HCEC 1CT (cell line): Measurements from ENCODE around the gene ARL15.
A peak's percentile ranks its signal among the peaks of the same experiment; 100 is the strongest.
"Not testable (repeated sequence)": the region's sequence is repeated elsewhere in the genome, so short reads cannot be mapped to it uniquely, and the experiment has no call there.

Experiments
- DNase-seq: peaks from one replicate; pipeline ENCODE4 v3.0.0-alpha.2; 2017

The ARL15 gene

GRCh38 chr5:54310433-54311175 lies at the start of gene ARL15:
TSS of gene ARL15 (minus strand) at chr5:54310573.
- peak; percentile 98 for DNase-seq

- peak; percentile 69 for DNase-seq
These were observed 49.7 kb upstream of the ARL15 start for GRCh38 chr5:54360089-54360488.

- DNase-seq, result no peak
These were observed 47.2 kb upstream of the ARL15 start for GRCh38 chr5:54357408-54358058.

- not testable (repeated sequence) for DNase-seq
These were observed 43.7 kb upstream of the ARL15 start for GRCh38 chr5:54353933-54354564.

DNA sequence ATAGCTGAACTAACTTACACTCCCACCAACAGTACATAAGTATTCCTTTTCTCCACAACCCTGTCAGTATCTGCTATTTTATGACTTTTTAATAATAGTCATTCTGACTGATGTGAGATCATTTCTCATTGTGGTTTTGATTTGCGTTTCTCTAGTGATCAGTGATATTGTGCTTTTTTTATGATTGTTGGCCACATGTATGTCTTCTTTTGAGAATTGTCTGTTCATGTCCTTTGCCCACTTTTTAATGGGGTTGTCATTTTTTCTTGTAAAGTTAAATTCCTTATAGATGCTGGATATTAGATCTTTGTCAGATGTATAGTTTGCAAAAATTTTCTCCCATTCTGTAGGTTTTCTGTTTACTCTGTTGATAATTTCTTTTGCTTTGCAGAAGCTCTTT lies 42.2 kb upstream of the ARL15 start:
- DNase-seq, result not testable (repeated sequence)

- DNase-seq, result no peak
These were observed 37.0 kb upstream of the ARL15 start for GRCh38 chr5:54347221-54347865.

- no peak for DNase-seq
These were observed 34.3 kb upstream of the ARL15 start for GRCh38 chr5:54344653-54345052.

GRCh38 chr5:54341971-54342370 lies 31.6 kb upstream of the ARL15 start:
- DNase-seq, result no peak

- no peak for DNase-seq
These were observed 27.1 kb upstream of the ARL15 start for GRCh38 chr5:54337523-54337922.

GRCh38 chr5:54332720-54333119 lies 22.3 kb upstream of the ARL15 start:
- no peak for DNase-seq

DNA sequence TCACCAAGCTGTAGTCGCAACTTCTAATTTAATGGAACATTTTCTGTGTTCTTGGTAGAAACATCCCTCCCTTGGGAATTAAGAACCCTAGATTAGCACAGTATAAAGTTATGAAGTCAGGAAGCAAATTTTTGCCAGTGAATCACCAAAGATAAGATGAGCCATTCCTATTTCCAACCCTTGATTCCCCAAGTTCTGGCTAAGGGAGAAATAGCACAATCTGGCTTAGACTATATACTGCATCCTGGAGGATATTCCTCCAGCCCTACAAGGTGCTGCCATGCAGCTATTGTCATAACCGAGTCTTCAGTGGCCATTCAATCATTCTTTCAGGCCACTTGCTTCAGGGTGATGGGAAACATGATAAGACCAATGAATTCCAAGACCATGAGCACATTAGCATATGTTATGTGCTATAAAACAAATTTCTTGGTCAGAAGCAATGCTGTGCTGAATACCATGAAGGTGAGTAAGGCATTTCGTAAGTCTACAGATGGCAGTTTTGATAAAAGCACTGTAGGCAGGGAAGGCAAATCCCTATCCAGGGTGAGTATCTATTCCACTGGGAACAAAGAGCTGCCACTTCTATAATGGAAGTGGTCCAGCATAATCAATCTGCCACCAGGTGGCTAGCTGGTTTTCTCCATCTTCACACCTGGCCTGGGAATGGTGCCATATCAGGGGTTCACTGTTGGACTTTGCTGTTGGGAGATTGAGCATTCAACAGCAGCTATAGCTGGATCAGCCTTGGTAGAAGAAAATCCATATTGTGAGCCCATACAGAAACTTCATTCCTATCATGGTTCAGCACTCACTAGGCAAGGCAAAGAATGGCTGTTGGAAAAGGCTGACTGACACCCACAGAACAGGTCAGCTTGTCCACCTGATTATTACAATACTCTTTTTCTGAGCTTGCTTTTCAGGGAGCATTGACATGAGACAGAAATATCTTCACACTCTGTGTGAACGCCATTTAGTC lies 19.6 kb upstream of the ARL15 start:
- DNase-seq, result peak; percentile 96

DNA sequence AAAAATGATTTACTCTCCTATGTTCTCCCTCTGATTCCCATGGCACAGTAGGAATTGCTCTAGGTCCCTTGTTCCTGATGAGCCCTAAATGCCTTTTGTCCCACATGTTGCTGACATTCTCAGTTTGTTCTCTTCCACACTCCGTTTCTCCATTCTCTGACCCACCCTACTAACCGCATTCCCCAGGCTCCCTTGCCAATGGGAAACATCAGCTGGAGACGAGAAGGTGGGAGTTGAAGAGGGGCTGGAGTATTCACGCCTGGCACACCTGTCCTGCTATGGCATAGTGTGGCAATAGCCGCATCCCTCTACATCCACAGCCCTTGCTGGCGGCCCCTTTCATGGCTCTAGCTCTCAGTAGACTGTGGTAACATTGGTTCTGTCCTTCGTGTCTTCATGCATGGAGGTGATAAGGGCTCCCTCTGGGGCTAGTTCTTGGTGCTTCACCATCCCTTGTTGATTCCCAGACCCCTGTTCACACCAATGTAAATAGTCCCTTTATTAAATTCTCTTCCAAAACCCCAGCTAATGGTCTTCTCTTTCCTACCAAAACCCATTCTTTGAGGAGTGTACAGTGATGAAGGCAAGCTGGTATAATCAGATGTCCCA lies 16.4 kb upstream of the ARL15 start:
- no peak for DNase-seq

DNA sequence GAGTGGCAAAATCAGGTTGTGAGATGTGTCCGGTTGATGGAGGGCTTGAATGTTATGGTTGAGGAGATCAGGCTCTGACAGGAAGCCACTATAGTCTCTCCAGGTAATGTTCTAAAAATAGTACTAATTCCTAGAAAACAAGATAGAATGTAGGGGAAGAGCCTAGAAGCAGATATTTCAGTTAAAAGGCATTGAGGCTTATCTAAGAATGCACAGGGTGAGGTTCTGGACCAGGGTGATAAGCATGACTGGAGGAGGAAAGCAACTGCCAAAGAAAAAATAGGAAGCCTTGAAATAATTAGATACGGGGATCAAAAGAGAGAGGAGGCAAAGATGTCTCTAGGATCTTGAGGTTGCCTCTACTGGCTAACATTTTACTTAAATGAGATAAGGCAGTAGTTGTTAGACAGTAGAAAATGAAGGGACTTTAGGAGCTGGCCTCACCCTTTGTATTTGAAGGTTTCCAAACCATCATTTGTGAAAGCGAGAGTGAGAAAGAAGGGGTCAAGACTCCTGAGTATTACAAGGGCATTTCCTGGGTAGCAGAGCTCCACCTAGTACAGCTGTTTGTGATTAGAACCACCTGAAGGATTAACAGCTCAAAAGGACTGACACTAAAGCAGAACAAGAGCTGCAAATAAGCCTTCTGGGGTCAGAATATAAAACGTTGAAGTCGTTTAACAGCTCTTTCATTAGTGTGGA lies 15.4 kb upstream of the ARL15 start:
- DNase-seq, result no peak

GRCh38 chr5:54325272-54325609 lies 14.9 kb upstream of the ARL15 start:
- no peak for DNase-seq

DNA sequence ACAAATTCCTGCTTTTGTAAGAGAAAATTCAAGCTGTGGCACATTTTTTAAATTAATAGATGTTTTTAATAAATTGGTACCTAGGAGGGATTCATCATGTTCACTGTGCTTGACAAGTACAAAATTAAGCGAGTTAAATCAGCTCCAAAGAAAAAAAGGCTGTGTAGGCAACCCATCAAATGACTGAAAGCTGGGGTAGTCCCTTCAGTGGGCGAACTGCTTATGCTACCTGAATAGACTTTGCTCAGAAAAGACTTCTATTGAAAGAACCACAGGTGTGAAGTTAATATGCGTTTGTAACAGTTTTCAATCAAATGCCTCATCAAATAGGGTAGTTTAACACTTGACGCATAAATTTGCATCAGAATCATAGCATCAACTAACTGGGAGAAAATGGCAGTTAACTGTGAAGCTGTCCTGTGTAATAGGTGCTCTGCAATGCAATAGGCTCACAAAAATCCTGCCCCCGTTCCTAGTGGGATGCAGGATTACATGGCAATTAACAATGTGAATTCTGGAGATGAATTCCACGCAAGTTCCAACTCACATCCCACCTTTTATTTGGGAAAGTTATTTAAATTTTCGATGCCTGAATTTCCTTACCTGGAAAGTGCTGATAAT lies 14.4 kb upstream of the ARL15 start:
- no peak for DNase-seq

GRCh38 chr5:54323495-54323894 lies 13.1 kb upstream of the ARL15 start:
- DNase-seq, result no peak

DNA sequence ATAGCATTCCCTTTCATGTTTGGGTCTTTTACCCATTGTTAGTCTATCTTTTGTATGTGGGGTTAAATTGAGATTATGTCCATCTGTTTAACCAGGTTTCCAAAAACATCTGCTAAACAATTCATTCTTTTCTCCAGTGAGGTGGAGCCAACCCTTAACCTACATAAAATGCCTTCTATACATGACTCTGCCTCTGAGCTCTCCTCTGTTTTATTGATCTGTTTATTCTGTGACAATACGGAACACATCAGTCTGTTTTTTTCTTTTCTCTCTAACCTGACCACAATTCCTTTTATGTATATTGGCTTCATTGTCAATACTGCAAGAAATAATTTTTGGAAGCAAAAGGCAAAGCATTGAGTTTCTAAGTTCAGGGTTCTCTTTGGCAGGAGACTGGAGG lies 9.9 kb upstream of the ARL15 start:
- DNase-seq, result no peak

DNA sequence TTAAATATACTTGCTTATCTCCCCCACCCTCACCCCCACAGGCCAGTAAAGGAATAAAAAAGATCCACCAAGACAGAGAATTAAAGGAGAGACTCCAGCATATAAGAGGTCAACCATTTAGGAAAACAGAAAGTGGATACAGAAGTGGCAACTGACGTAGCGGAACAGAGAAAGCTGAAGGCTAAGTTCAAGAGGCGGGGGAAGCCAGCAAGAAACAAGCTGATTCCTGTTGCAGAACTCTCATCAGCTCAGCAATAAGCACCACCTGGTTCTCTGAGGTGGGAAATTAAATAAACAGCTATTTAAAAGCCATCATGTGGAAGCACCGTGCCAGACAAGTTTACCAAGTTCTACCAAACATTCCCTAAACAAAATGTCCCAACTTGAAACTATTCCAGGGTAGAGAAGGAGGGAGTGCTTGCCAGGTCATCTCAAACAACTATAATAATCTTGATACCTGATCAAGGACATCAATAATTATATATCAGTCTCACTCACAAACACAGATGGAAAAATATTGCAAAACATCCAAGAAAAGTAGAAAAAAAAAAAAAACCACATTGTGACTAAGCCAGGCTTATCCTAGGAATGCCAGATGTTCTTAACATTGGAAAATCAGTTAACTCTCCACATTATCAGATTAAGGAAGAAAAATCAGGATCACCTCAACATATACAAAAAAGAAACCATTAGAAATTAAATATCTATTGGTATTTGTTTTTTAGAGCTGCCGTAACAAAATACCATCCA lies 7.3 kb upstream of the ARL15 start:
- DNase-seq, result peak; percentile 63

GRCh38 chr5:54315736-54316528 lies 5.6 kb upstream of the ARL15 start:
- no peak for DNase-seq
